B cell (primary cell): ENCODE results near the gene ECI1. TPM values are rescaled to one million over a fixed set of nuclear protein-coding genes. Genes with fewer than 3 reads are reported as not detected.

Experiments used
- ATAC-seq: fragments of 200-7000 bp; cut with Tn5 transposase; one replicate; pipeline ENCODE4 v1.10.0; 2021; ENCODE audit warnings: low read depth, mild to moderate bottlenecking, moderate number of reproducible peaks, moderate library complexity
- CTCF ChIA-PET: fragments of 350-600 bp; sonication (Branson Sonifier 250); formaldehyde crosslinking; loops from one replicate; lab custom pipeline; 2021; ENCODE audit warnings: antibody characterized with exemption, inconsistent platforms; lab: Charles Lee
- POLR2A ChIA-PET: fragments of 350-600 bp; sonication (Branson Sonifier 250); formaldehyde crosslinking; loops from one replicate; lab custom pipeline; 2021; ENCODE audit warnings: antibody characterized with exemption; lab: Charles Lee
- DNase-seq: peaks from one replicate; pipeline ENCODE4 v3.0.0; 2013
- H2AFZ ChIP-seq: 2 replicates; pipeline ENCODE4 v1.6.1; 2012; ENCODE audit warnings: mild to moderate bottlenecking, low read depth, low read length; ENCODE audit not compliant: insufficient read depth, poor library complexity, severe bottlenecking
- H3K27ac ChIP-seq, 2 donors: 1 replicate in 1 of 2; 2 replicates in 1 of 2; pipeline ENCODE4 v1.5.1; 2012 to 2013; ENCODE audit warnings: low read length in 2 of 2, mild to moderate bottlenecking in 2 of 2, moderate library complexity in 1 of 2
- H3K27me3 ChIP-seq, 4 experiments: fragments of 200-600 bp in 1 of 4; sonication (generic) in 1 of 4; replicated peaks in 1 of 4; 1 replicate in 2 of 4; 2 replicates in 2 of 4; pipeline versions ENCODE4 v1.6.1 to v1.7.0; 2013 to 2016; ENCODE audit warnings: low read length in 3 of 4, mild to moderate bottlenecking in 2 of 4, mixed read lengths in 1 of 4, moderate library complexity in 1 of 4; ENCODE audit not compliant: insufficient read depth in 4 of 4, control insufficient read depth in 3 of 4; ENCODE audit errors: control extremely low read depth in 1 of 4
- H3K36me3 ChIP-seq, 2 experiments: replicated peaks in 1 of 2; 1 replicate in 1 of 2; 2 replicates in 1 of 2; pipeline versions ENCODE4 v1.6.1 to v1.7.1; 2013; ENCODE audit warnings: low read length in 1 of 2; ENCODE audit not compliant: insufficient read depth in 2 of 2, control insufficient read depth in 1 of 2; ENCODE audit errors: control extremely low read depth in 1 of 2, extremely low read depth in 1 of 2
- H3K4me1 ChIP-seq, 2 donors: fragments of 200-600 bp in 1 of 2; sonication (generic) in 1 of 2; 1 replicate in 1 of 2; 2 replicates in 1 of 2; pipeline versions ENCODE4 v1.5.1 to v1.6.1; 2013 to 2017; ENCODE audit warnings: low read length in 2 of 2; ENCODE audit not compliant: control insufficient read depth in 2 of 2, insufficient read depth in 2 of 2
- H3K4me2 ChIP-seq: replicated peaks from 2 replicates; pipeline ENCODE3; 2012; ENCODE audit warnings: mild to moderate bottlenecking, low read depth, low read length; ENCODE audit not compliant: poor library complexity, severe bottlenecking
- H3K4me3 ChIP-seq, 5 experiments: fragments of 200-600 bp in 1 of 5; sonication (generic) in 1 of 5; 1 replicate in 3 of 5; 2 replicates in 2 of 5; pipeline versions ENCODE4 v1.5.1 to v1.7.0; 2011 to 2016; ENCODE audit warnings: low read length in 4 of 5, mild to moderate bottlenecking in 4 of 5, low read depth in 2 of 5, control low read depth in 1 of 5, moderate library complexity in 1 of 5; ENCODE audit not compliant: insufficient read depth in 1 of 5; ENCODE audit errors: control extremely low read depth in 1 of 5, extremely low read depth in 1 of 5
- H3K79me2 ChIP-seq: fragments of 200-600 bp; sonication (generic); one replicate; pipeline ENCODE4 v1.6.0; 2016; ENCODE audit warnings: low read length; ENCODE audit not compliant: control insufficient read depth, insufficient read depth
- H3K9ac ChIP-seq: fragments of 200-600 bp; sonication (generic); 2 replicates; pipeline ENCODE4 v1.6.1; 2017; ENCODE audit warnings: mild to moderate bottlenecking, low read length, moderate library complexity
- H3K9me3 ChIP-seq, 3 donors: one replicate each; pipeline versions ENCODE4 v1.6.1 to v1.7.1; 2013; ENCODE audit warnings: low read length in 2 of 3; ENCODE audit not compliant: control insufficient read depth in 2 of 3, insufficient read depth in 1 of 3; ENCODE audit errors: control extremely low read depth in 1 of 3
- H4K20me1 ChIP-seq: 2 replicates; pipeline ENCODE4 v1.6.0; 2012; ENCODE audit warnings: mild to moderate bottlenecking, low read length; ENCODE audit not compliant: insufficient read depth, control insufficient read depth, poor library complexity, severe bottlenecking
- H3K27ac Mint-ChIP-seq: one replicate; pipeline ENCODE4 v1.8.0; 2021; ENCODE audit warnings: mixed read lengths
- H3K27me3 Mint-ChIP-seq: one replicate; pipeline ENCODE4 v1.8.0; 2021; ENCODE audit warnings: mixed read lengths
- H3K4me1 Mint-ChIP-seq: one replicate; pipeline ENCODE4 v1.8.0; 2021; ENCODE audit warnings: mixed read lengths
- H3K4me3 Mint-ChIP-seq: one replicate; pipeline ENCODE4 v1.8.0; 2021; ENCODE audit warnings: mixed read lengths
- H3K9me3 Mint-ChIP-seq: one replicate; pipeline ENCODE4 v1.8.0; 2022; ENCODE audit warnings: mixed read lengths; ENCODE audit not compliant: insufficient read depth
- EZH2 ChIP-seq: IDR thresholded peaks from 2 replicates; pipeline ENCODE4 v1.6.1; 2012; ENCODE audit warnings: borderline replicate concordance, low read depth, mild to moderate bottlenecking, moderate library complexity, low read length; ENCODE audit not compliant: insufficient read depth, poor library complexity, severe bottlenecking
- WGBS: methylation state at CpG from one replicate; pipeline ENCODE4 v1.1.5; 2013; ENCODE audit warnings: missing lambda C conversion rate; ENCODE audit not compliant: insufficient coverage; 5-methylcytosine and 5-hydroxymethylcytosine counted together
- intact Hi-C: fragments of 100-400 bp; cut with micrococcal nuclease; formaldehyde crosslinking; loops from one replicate; pipeline ENCODE4 v1.10.0; 2022
- polyA plus RNA-seq: library from polyadenylated mRNA; depleted of rRNA; stranded (reverse); fragments of >200 nt; gene quantifications from 2 replicates; pipeline ENCODE4 v1.2.3, GENCODE V29; 2012
- total RNA-seq, 2 donors: library from RNA; stranded (reverse); fragments of 120-200 nt in 1 of 2; gene quantifications; 1 replicate in 1 of 2; 2 replicates in 1 of 2; pipeline versions ENCODE4 v1.2.3 to v1.2.4, GENCODE V29; 2013 to 2022
- TF ChIP-seq, protein P1 (sequence below): fragments of 200-600 bp; IDR thresholded peaks from one replicate; pipeline ENCODE4 v1.8.0; 2022; ENCODE audit warnings: antibody characterized with exemption, mild to moderate bottlenecking

ECI1 gene
- total and polyA plus RNA-seq, 2 donors (not counting 1 experiment from before 2014, with no cell fraction given) = 34.3 to 38.4 TPM

- Mint-ChIP-seq H3K9me3 (no peaks in the 10 kb centered on the region), H3K27ac (peak overlapping the region; percentile 50), H3K27me3 (no peaks in the 10 kb centered on the region), H3K4me1 (peaks cover 18% of the 10 kb centered on the region), H3K4me3 (peak overlapping the region; percentile 78)
- H3K27me3 ChIP-seq = no peaks in the 10 kb centered on the region
- H3K4me1 ChIP-seq = peaks cover 10 to 18% of the 10 kb centered on the region in 2 donors
- no peak for DNase-seq
- peak overlapping the region; percentile 97 for H3K4me2 ChIP-seq
- peaks cover 11% of the 10 kb centered on the region for H4K20me1 ChIP-seq
- H3K9me3 ChIP-seq = no peaks in the 10 kb centered on the region
- H3K27ac ChIP-seq = no peak overlapping the region
- intact Hi-C loops = no loop called here
- POLR2A ChIA-PET = no interaction called here
- no peak for ATAC-seq
- H3K79me2 ChIP-seq = peaks cover 11% of the 10 kb centered on the region
- TF ChIP-seq, protein P1, sequence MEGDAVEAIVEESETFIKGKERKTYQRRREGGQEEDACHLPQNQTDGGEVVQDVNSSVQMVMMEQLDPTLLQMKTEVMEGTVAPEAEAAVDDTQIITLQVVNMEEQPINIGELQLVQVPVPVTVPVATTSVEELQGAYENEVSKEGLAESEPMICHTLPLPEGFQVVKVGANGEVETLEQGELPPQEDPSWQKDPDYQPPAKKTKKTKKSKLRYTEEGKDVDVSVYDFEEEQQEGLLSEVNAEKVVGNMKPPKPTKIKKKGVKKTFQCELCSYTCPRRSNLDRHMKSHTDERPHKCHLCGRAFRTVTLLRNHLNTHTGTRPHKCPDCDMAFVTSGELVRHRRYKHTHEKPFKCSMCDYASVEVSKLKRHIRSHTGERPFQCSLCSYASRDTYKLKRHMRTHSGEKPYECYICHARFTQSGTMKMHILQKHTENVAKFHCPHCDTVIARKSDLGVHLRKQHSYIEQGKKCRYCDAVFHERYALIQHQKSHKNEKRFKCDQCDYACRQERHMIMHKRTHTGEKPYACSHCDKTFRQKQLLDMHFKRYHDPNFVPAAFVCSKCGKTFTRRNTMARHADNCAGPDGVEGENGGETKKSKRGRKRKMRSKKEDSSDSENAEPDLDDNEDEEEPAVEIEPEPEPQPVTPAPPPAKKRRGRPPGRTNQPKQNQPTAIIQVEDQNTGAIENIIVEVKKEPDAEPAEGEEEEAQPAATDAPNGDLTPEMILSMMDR = no peak
- no peak for TF ChIP-seq EZH2
- 92% methylated on average over 19 of the region's 19 CpGs for WGBS
- CTCF ChIA-PET = no interaction called here
- no peak overlapping the region for H2AFZ ChIP-seq
- no peak overlapping the region for H3K9ac ChIP-seq
- H3K36me3 ChIP-seq = peaks cover 0 to 28% of the 10 kb centered on the region in 2 experiments
- H3K4me3 ChIP-seq = no peak overlapping the region
Observed at GRCh38 chr16:2212362-2213324, 38.7 kb downstream of the ECI1 start.

- intact Hi-C loops = no loop called here
- Histone ChIP-seq H3K4me3 (no peak overlapping the region), H3K9me3 (no peaks in the 10 kb centered on the region), H4K20me1 (peaks cover 11% of the 10 kb centered on the region), H3K27me3 (no peaks in the 10 kb centered on the region), H3K9ac (no peak overlapping the region), H3K4me2 (no peak overlapping the region), H3K36me3 (peaks cover 0 to 35% of the 10 kb centered on the region in 2 experiments), H3K79me2 (peaks cover 14% of the 10 kb centered on the region), H3K4me1 (peaks cover 10 to 19% of the 10 kb centered on the region in 2 donors), H3K27ac (no peak overlapping the region), H2AFZ (no peak overlapping the region)
- ATAC-seq = no peak
- Mint-ChIP-seq H3K9me3 (no peaks in the 10 kb centered on the region), H3K27ac (peak overlapping the region; percentile 50), H3K4me1 (peaks cover 25% of the 10 kb centered on the region), H3K4me3 (no peak overlapping the region), H3K27me3 (no peaks in the 10 kb centered on the region)
- TF ChIP-seq, protein P1 = no peak
- no peak for TF ChIP-seq EZH2
- ChIA-PET CTCF (interaction anchor here (1.0 kb wide), 1 partner anchor 17 kb away, joined by 3 read pairs; no protein-coding TSS in a partner anchor), POLR2A (interaction anchor here (0.7 kb wide), 1 partner anchor 10 kb away, joined by 3 read pairs; no protein-coding TSS in a partner anchor)
- no peak for DNase-seq
- 97% methylated on average over 8 of the region's 11 CpGs for WGBS
Observed at GRCh38 chr16:2211923-2212347, 39.5 kb downstream of the ECI1 start.
